Stimulated activated CD4-positive, alpha-beta T cell treated with anti-CD3 and anti-CD28 coated beads, Interleukin-4, amount 100 ng/mL, for 1 hour (primary cell): ENCODE measurements around the gene STRN4.
A peak's percentile ranks its signal among the peaks of the same experiment; 100 is the strongest.
"Not testable (repeated sequence)": the region's sequence is repeated elsewhere in the genome, so short reads cannot be mapped to it uniquely, and the experiment has no call there.

Experiments used
- DNase-seq: peaks from one replicate; pipeline ENCODE4 v3.0.0-alpha.2; 2020

The STRN4 gene

GRCh38 chr19:46723471-46723870 is 22.8 kb downstream of the STRN4 start:
- no peak for DNase-seq

- DNase-seq, result no peak
Measured at GRCh38 chr19:46723023-46723461, 23.2 kb downstream of the STRN4 start.

GRCh38 chr19:46722421-46723022 is 23.7 kb downstream of the STRN4 start:
- no peak for DNase-seq

GRCh38 chr19:46722004-46722380 is 24.3 kb downstream of the STRN4 start:
- no peak for DNase-seq

GRCh38 chr19:46721269-46722003 is 24.8 kb downstream of the STRN4 start:
- no peak for DNase-seq

GRCh38 chr19:46720503-46721239 is 25.6 kb downstream of the STRN4 start:
- no peak for DNase-seq

- DNase-seq, result no peak
Measured at GRCh38 chr19:46719629-46720502, 26.4 kb downstream of the STRN4 start.

GRCh38 chr19:46718934-46719622 is 27.2 kb downstream of the STRN4 start:
- no peak for DNase-seq

GRCh38 chr19:46718157-46718933 is 27.9 kb downstream of the STRN4 start:
- DNase-seq, result peak; percentile 36

- no peak for DNase-seq
Measured at GRCh38 chr19:46717716-46718143, 28.5 kb downstream of the STRN4 start.

- peak; percentile 93 for DNase-seq
Measured at GRCh38 chr19:46717034-46717715, 29.1 kb downstream of the STRN4 start, which contains the start of gene PRKD2. Gene PRKD2, minus strand, starts transcription at chr19:46717114. Its CDS starts 744 bp downstream, at chr19:46716370.

GRCh38 chr19:46716672-46717033 is 29.6 kb downstream of the STRN4 start:
- no peak for DNase-seq

- peak; percentile 19 for DNase-seq
Measured at GRCh38 chr19:46715975-46716671, 30.1 kb downstream of the STRN4 start.

- DNase-seq, result no peak
Measured at GRCh38 chr19:46715620-46715974, 30.7 kb downstream of the STRN4 start.

- DNase-seq, result peak; percentile 56
Measured at GRCh38 chr19:46714444-46715106, 31.7 kb downstream of the STRN4 start.

- DNase-seq, result peak; percentile 65
Measured at GRCh38 chr19:46713781-46714443, 32.3 kb downstream of the STRN4 start.

GRCh38 chr19:46712768-46713338 is 33.4 kb downstream of the STRN4 start:
- DNase-seq, result not testable (repeated sequence)

GRCh38 chr19:46710687-46711086 is 35.6 kb downstream of the STRN4 start:
- DNase-seq, result no peak
